ENCODE measurements around the gene RPTOR.

DNA sequence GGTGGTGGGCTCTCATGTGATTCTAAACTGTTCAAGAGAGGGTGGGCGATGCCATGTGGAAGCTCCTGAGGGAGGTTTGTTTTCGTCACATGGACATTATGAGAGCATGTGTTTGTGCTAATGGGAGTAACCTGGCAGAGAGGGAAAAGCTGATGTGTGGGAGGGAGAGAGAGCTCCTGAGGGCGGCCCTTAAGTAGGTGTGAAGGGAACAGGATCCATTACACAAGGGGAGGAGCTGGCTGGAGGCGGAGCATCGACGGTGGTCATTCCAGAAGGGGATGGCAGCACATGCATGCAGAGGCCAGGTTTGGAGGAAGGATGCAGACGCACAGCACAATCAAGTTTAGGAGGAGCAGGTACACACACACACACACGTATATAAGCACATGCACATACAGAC is 197.5 kb downstream of the RPTOR start:
- TF ChIP-seq CTCF (IDR thresholded peaks at IDR 0.05; ENCODE audit: borderline replicate concordance, extremely low read depth, low read length, poor library complexity, severe bottlenecking) = no peak
- no peak for TF ChIP-seq EZH2 (IDR thresholded peaks at IDR 0.05; ENCODE audit: borderline replicate concordance, low read depth, low read length, severe bottlenecking)
